Left renal pelvis (tissue), 4 donors: Measurements from ENCODE around the gene HPD. TPM values are rescaled to one million over a fixed set of nuclear protein-coding genes. Genes with fewer than 3 reads are reported as not detected.

Experiments used
- polyA plus RNA-seq, 4 donors: library from polyadenylated mRNA; unstranded; fragments of 120-200 nt; gene quantifications; one replicate each; pipeline ENCODE4 v1.2.1, GENCODE V29; 2013; ENCODE audit not compliant: insufficient read length in 4 of 4

Gene HPD
- polyA plus RNA-seq, 4 donors = 0.74 to 4.5 (median 2.6) TPM

Other genes starting within 250 kb of the HPD start
- gene ORAI1, start 232.3 kb downstream of the HPD start, polyA plus RNA-seq = 10 to 100 TPM; 11.1 to 17.2 (median 12.1) TPM
- gene MORN3, start 189.2 kb downstream of the HPD start, polyA plus RNA-seq = 1 to 10 TPM in 3 of 4 donors, under 1 TPM in 1; 0.40 to 1.9 (median 1.7) TPM
- gene TMEM120B, start 146.1 kb downstream of the HPD start, polyA plus RNA-seq = 10 to 100 TPM in 3 of 4 donors, 1 to 10 TPM in 1; 7.9 to 13.6 (median 10.3) TPM
- gene RHOF, start 65.2 kb downstream of the HPD start, polyA plus RNA-seq = 10 to 100 TPM in 1 of 4 donors, 1 to 10 TPM in 3; 4.9 to 14.7 (median 9.5) TPM
- gene SETD1B, start 54.9 kb downstream of the HPD start, polyA plus RNA-seq = 10 to 100 TPM; 12.2 to 19.2 (median 14.5) TPM
- 10 to 100 TPM; 46.1 to 56.5 (median 49.9) TPM for gene PSMD9, start 29.9 kb upstream of the HPD start, polyA plus RNA-seq
- 10 to 100 TPM in 2 of 4 donors, 1 to 10 TPM in 2; 3.0 to 15.8 (median 10.5) TPM for gene CFAP251, start 59.7 kb upstream of the HPD start, polyA plus RNA-seq
- gene BCL7A, start 163.0 kb upstream of the HPD start, polyA plus RNA-seq = 10 to 100 TPM; 15.9 to 37.6 (median 35.0) TPM
- 10 to 100 TPM; 29.1 to 46.8 (median 31.9) TPM for gene MLXIP, start 219.9 kb upstream of the HPD start, polyA plus RNA-seq